HG02759 (cell line): Measurements from ENCODE around the gene MAB21L1.

Experiments used
- ATAC-seq: cut with Tn5 transposase; IDR thresholded peaks from one replicate; pipeline ENCODE4 v1.9.1; 2021; ENCODE audit warnings: mild to moderate bottlenecking, moderate library complexity; ENCODE audit not compliant: unreplicated experiment

The MAB21L1 gene

GRCh38 chr13:35448465-35448864, 28.0 kb downstream of the MAB21L1 start:
- ATAC-seq, result no peak
